GM12801 (cell line): ENCODE data around the gene PTPRG.

Source experiments
- TF ChIP-seq, protein P1 (sequence below): IDR thresholded peaks from one replicate; pipeline ENCODE4 v1.5.1; 2011; ENCODE audit warnings: control low read depth; ENCODE audit not compliant: insufficient read length; ENCODE audit errors: extremely low read depth

The PTPRG gene

GRCh38 chr3:61579685-61580084, 18.3 kb downstream of the PTPRG start:
- TF ChIP-seq, protein P1, sequence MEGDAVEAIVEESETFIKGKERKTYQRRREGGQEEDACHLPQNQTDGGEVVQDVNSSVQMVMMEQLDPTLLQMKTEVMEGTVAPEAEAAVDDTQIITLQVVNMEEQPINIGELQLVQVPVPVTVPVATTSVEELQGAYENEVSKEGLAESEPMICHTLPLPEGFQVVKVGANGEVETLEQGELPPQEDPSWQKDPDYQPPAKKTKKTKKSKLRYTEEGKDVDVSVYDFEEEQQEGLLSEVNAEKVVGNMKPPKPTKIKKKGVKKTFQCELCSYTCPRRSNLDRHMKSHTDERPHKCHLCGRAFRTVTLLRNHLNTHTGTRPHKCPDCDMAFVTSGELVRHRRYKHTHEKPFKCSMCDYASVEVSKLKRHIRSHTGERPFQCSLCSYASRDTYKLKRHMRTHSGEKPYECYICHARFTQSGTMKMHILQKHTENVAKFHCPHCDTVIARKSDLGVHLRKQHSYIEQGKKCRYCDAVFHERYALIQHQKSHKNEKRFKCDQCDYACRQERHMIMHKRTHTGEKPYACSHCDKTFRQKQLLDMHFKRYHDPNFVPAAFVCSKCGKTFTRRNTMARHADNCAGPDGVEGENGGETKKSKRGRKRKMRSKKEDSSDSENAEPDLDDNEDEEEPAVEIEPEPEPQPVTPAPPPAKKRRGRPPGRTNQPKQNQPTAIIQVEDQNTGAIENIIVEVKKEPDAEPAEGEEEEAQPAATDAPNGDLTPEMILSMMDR, result no peak

DNA sequence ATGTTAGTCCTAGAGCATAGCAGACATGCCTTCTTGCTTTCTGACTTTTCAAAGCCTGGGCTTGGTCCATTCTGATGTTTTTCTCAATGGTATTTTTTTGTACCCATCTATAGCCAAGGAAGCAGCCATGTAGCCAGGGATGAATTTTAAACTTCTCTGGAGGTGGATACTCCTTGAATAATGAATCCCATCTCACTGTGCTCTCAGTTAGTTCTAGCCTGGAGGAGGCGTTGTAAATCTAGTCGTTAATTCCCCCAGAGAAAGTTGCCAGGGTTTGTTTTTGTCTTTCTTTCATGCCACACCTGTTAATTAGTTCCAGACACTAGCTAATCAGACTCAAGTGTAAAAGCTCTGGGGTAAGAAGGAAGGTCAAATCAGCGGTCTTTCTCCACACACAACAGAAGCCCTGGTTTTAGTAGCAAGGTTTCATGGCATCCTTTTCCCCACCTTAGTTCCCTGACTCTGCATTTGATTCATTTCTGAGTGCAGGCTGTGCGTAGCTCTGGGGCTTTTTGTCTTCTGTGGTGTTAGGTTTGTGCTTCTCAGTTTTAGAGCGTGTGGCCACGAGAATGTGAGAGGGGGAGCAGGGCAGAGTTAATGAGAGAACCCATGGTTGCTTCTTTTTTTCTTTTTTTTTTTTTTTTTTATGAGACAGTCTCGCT, 19.7 kb downstream of the PTPRG start:
- TF ChIP-seq, protein P1, result no peak

DNA sequence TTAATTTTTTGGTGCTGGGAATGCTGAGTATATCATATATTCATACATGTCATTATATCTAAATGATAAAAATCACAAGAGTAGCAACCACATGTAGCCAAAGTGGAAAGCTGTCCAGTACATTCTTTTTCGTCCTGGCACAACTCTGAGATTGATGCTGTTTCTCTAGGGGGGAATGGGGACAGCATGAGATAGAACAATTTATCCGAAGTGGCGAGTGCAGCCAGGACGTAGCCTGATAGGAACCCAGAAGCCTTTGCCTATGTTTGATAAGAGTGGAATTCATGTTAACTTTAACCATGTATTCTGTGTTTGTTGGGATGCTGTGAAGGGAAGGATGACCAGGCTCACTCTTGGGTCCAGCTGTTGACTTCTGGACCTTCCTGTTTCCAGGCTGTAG, 20.9 kb downstream of the PTPRG start:
- TF ChIP-seq, protein P1, result no peak

- TF ChIP-seq, protein P1, result no peak
Measured at GRCh38 chr3:61582846-61583245, 21.5 kb downstream of the PTPRG start.

- TF ChIP-seq, protein P1, result no peak
Measured at GRCh38 chr3:61583890-61584875, 22.8 kb downstream of the PTPRG start.

DNA sequence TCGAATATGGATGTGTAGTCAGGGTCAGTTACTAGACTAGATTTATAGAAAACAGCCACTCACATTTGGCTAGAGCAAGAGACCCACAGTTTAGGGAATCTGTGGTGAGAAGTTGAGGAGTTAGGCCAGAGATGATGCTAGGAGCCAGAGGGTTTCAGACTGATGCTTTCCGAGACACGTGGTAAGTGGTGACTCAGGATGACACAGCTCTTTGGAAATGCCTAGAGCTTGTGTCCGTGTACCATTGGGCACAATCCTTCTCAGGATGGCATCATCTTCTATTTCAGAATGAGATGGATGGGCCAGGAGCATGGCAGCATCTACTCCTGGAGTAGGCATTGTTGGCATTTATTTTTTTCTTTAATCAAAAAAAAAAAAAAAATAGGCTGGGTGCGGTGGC, 28.5 kb downstream of the PTPRG start:
- TF ChIP-seq, protein P1, result no peak

DNA sequence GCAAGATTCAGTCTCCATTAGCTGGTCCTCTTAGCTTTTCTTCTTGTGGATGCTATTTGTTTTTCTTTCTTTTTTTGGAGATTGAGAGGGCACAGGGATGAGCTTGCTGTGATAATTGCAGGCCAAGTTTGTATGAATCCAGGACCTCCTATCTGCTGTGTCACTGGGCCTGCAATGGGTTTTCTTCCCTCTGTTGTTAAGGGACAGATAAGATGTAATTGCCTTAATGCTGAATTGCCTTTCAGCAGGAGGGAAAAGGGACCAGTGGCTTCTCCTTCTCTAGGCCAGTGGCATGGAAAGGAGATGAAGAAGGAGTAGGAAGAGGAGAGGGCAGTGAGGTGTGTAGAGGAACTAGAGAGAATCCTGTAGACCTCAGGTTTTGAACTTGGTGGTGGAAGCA, 29.9 kb downstream of the PTPRG start:
- TF ChIP-seq, protein P1, result no peak
